ENCODE results near the gene SYNPO2.

GRCh38 chr4:118993333-118993732 lies 104.7 kb downstream of the SYNPO2 start:
- TF ChIP-seq POLR2A (IDR thresholded peaks at IDR 0.05; ENCODE audit: insufficient read depth in 1 of 2, low read depth in 2 of 2, low read length in 2 of 2) (no peak), HDAC2 (CRISPR knock-in tag; IDR thresholded peaks at IDR 0.05) (no peak), ZNF382 (CRISPR knock-in tag; IDR thresholded peaks at IDR 0.05; ENCODE audit: borderline replicate concordance) (no peak)

Measured in HepG2 (cell line).